HEK293 (cell line): ENCODE measurements around the gene ANKRD37.

ENCODE experiments used
- CTCF ChIA-PET: fragments of 350-600 bp; formaldehyde crosslinking; extraction: SDS; loops from one replicate; lab custom pipeline; 2021; ENCODE audit warnings: antibody characterized with exemption; lab: Yijun Ruan, JAX
- POLR2A ChIA-PET: fragments of 300-600 bp; formaldehyde crosslinking; extraction: SDS; loops from one replicate; lab custom pipeline; 2020; ENCODE audit warnings: antibody characterized with exemption, inconsistent platforms; lab: Yijun Ruan, JAX
- H3K27ac ChIP-seq: fragments of 200-500 bp; sonication (Bioruptor generic); 2 replicates; pipeline ENCODE4 v1.5.1; 2014; ENCODE audit warnings: low read depth, low read length, control low read depth, inconsistent platforms; ENCODE audit errors: extremely low read depth
- H3K36me3 ChIP-seq, 2 experiments: fragments of 200-500 bp in 1 of 2; sonication (Bioruptor generic) in 1 of 2; 1 replicate in 1 of 2; 2 replicates in 1 of 2; pipeline ENCODE4 v1.5.1; 2014 to 2017; ENCODE audit warnings: inconsistent platforms in 2 of 2, low read length in 2 of 2; ENCODE audit not compliant: control insufficient read depth in 2 of 2, insufficient read depth in 1 of 2
- H3K4me1 ChIP-seq: fragments of 200-500 bp; sonication (Bioruptor generic); 2 replicates; pipeline ENCODE4 v1.5.1; 2014; ENCODE audit warnings: mild to moderate bottlenecking, low read length, inconsistent platforms; ENCODE audit not compliant: control insufficient read depth, insufficient read depth
- H3K4me3 ChIP-seq: 2 replicates; pipeline ENCODE4 v1.5.1; 2011; ENCODE audit warnings: low read depth, mild to moderate bottlenecking, control low read depth, low read length, moderate library complexity
- H3K9me3 ChIP-seq: fragments of 200-500 bp; sonication (Bioruptor generic); 2 replicates; pipeline ENCODE4 v1.5.1; 2014; ENCODE audit warnings: low read depth, low read length, inconsistent platforms; ENCODE audit not compliant: control insufficient read depth, insufficient read depth
- GLI4 ChIP-seq: fragments of 450-650 bp; formaldehyde crosslinking; IDR thresholded peaks from 2 replicates; pipeline ENCODE4 v1.5.1; 2016; ENCODE audit warnings: missing biosample characterization, missing genetic modification characterization
- GLIS1 ChIP-seq: fragments of 450-650 bp; formaldehyde crosslinking; IDR thresholded peaks from 2 replicates; pipeline ENCODE4 v1.5.1; 2016; ENCODE audit warnings: missing biosample characterization, missing genetic modification characterization
- HOXA7 ChIP-seq: sonication (generic); formaldehyde crosslinking; IDR thresholded peaks from 2 replicates; pipeline ENCODE4 v1.8.1; 2022; ENCODE audit warnings: missing genetic modification reagents, borderline replicate concordance
- TRIM28 ChIP-seq: IDR thresholded peaks from 2 replicates; pipeline ENCODE4 v1.6.1; 2011; ENCODE audit warnings: low read length, control low read depth, borderline replicate concordance
- ZFP37 ChIP-seq: fragments of 450-650 bp; formaldehyde crosslinking; IDR thresholded peaks from 2 replicates; pipeline ENCODE4 v1.5.1; 2016; ENCODE audit warnings: missing biosample characterization, missing genetic modification characterization
- ZNF133 ChIP-seq: fragments of 450-650 bp; formaldehyde crosslinking; IDR thresholded peaks from 2 replicates; pipeline ENCODE4 v1.5.1; 2016; ENCODE audit warnings: missing biosample characterization, missing genetic modification characterization
- ZNF2 ChIP-seq: fragments of 450-650 bp; formaldehyde crosslinking; IDR thresholded peaks from 2 replicates; pipeline ENCODE4 v1.5.1; 2016; ENCODE audit warnings: missing biosample characterization, missing genetic modification characterization
- ZNF23 ChIP-seq: fragments of 450-650 bp; formaldehyde crosslinking; IDR thresholded peaks from 2 replicates; pipeline ENCODE4 v1.5.1; 2016; ENCODE audit warnings: missing biosample characterization, missing genetic modification characterization, borderline replicate concordance
- ZNF391 ChIP-seq: fragments of 450-650 bp; formaldehyde crosslinking; IDR thresholded peaks from 2 replicates; pipeline ENCODE4 v1.5.1; 2016; ENCODE audit warnings: low read depth, missing biosample characterization, missing genetic modification characterization, borderline replicate concordance
- ZNF610 ChIP-seq: fragments of 450-650 bp; formaldehyde crosslinking; IDR thresholded peaks from 2 replicates; pipeline ENCODE4 v1.5.1; 2016; ENCODE audit warnings: missing biosample characterization, missing genetic modification characterization, borderline replicate concordance
- ZNF645 ChIP-seq: fragments of 450-650 bp; formaldehyde crosslinking; IDR thresholded peaks from 2 replicates; pipeline ENCODE4; 2016; ENCODE audit warnings: missing biosample characterization, missing genetic modification characterization
- ZNF670 ChIP-seq: fragments of 450-650 bp; formaldehyde crosslinking; IDR thresholded peaks from 2 replicates; pipeline ENCODE4 v1.5.1; 2016; ENCODE audit warnings: missing biosample characterization, missing genetic modification characterization, low read depth
- ZNF777 ChIP-seq: fragments of 450-650 bp; formaldehyde crosslinking; IDR thresholded peaks from 2 replicates; pipeline ENCODE4 v1.5.1; 2017; ENCODE audit warnings: missing biosample characterization, missing genetic modification characterization, borderline replicate concordance
- ZSCAN30 ChIP-seq: fragments of 450-650 bp; IDR thresholded peaks from 2 replicates; pipeline ENCODE4 v1.5.1; 2018; ENCODE audit warnings: missing biosample characterization, mild to moderate bottlenecking, missing genetic modification characterization, moderate library complexity
- ZSCAN5A ChIP-seq: fragments of 450-650 bp; formaldehyde crosslinking; IDR thresholded peaks from 2 replicates; pipeline ENCODE4 v1.5.1; 2016; ENCODE audit warnings: missing biosample characterization, missing genetic modification characterization
- TF ChIP-seq, protein P1 (sequence below): fragments of 450-650 bp; formaldehyde crosslinking; IDR thresholded peaks from 2 replicates; pipeline ENCODE4 v1.5.1; 2016; ENCODE audit warnings: missing biosample characterization, missing genetic modification characterization
- TF ChIP-seq, protein P2 (sequence below): fragments of 450-650 bp; formaldehyde crosslinking; IDR thresholded peaks from 2 replicates; pipeline ENCODE4 v1.5.1; 2016; ENCODE audit warnings: missing biosample characterization, missing genetic modification characterization

The ANKRD37 gene

GRCh38 chr4:185441479-185441878, 44.8 kb downstream of the ANKRD37 start:
- TF ChIP-seq ZFP37 (tag by site-specific recombination) (no peak), HOXA7 (no peak), ZSCAN5A (tag by site-specific recombination) (no peak), ZNF670 (tag by site-specific recombination) (no peak), TRIM28 (no peak), ZNF391 (tag by site-specific recombination) (no peak)
- TF ChIP-seq, protein P1, sequence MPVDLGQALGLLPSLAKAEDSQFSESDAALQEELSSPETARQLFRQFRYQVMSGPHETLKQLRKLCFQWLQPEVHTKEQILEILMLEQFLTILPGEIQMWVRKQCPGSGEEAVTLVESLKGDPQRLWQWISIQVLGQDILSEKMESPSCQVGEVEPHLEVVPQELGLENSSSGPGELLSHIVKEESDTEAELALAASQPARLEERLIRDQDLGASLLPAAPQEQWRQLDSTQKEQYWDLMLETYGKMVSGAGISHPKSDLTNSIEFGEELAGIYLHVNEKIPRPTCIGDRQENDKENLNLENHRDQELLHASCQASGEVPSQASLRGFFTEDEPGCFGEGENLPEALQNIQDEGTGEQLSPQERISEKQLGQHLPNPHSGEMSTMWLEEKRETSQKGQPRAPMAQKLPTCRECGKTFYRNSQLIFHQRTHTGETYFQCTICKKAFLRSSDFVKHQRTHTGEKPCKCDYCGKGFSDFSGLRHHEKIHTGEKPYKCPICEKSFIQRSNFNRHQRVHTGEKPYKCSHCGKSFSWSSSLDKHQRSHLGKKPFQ (tag by site-specific recombination): no peak
- no peak overlapping the region for H3K4me3 ChIP-seq
- H3K27ac ChIP-seq: no peak overlapping the region
- POLR2A ChIA-PET: no interaction called here
- CTCF ChIA-PET: no interaction called here
- no peaks in the 10 kb centered on the region for H3K36me3 ChIP-seq
- no peaks in the 10 kb centered on the region for H3K4me1 ChIP-seq
- H3K9me3 ChIP-seq: no peaks in the 10 kb centered on the region

- CTCF ChIA-PET: no interaction called here
- POLR2A ChIA-PET: no interaction called here
- no peak for TF ChIP-seq ZNF610 (tag by site-specific recombination)
- TF ChIP-seq ZNF777: no peak
- TF ChIP-seq, protein P2, sequence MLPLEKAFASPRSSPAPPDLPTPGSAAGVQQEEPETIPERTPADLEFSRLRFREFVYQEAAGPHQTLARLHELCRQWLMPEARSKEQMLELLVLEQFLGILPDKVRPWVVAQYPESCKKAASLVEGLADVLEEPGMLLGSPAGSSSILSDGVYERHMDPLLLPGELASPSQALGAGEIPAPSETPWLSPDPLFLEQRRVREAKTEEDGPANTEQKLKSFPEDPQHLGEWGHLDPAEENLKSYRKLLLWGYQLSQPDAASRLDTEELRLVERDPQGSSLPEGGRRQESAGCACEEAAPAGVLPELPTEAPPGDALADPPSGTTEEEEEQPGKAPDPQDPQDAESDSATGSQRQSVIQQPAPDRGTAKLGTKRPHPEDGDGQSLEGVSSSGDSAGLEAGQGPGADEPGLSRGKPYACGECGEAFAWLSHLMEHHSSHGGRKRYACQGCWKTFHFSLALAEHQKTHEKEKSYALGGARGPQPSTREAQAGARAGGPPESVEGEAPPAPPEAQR (tag by site-specific recombination): no peak
- no peak for TF ChIP-seq ZNF133 (tag by site-specific recombination)
- no peak for TF ChIP-seq ZNF23 (tag by site-specific recombination)
- no peak for TF ChIP-seq ZNF645
- TF ChIP-seq GLI4 (tag by site-specific recombination): no peak
- no peak for TF ChIP-seq GLIS1 (tag by site-specific recombination)
- no peak for TF ChIP-seq ZNF2 (tag by site-specific recombination)
- no peak for TF ChIP-seq ZSCAN30
- Histone ChIP-seq H3K4me1 (no peaks in the 10 kb centered on the region), H3K36me3 (no peaks in the 10 kb centered on the region), H3K27ac (no peak overlapping the region), H3K4me3 (no peak overlapping the region), H3K9me3 (no peaks in the 10 kb centered on the region)
These were observed 48.6 kb downstream of the ANKRD37 start for GRCh38 chr4:185445209-185445608.
